NCI-H1092 (cell line): Measurements from ENCODE around the gene CHRNE.
"Not testable (repeated sequence)": the region's sequence is repeated elsewhere in the genome, so short reads cannot be mapped to it uniquely, and the experiment has no call there.

Experiments used
- DNase-seq: peaks from one replicate; lab custom pipeline; 2025; lab: John Stamatoyannopoulos, UW

CHRNE gene

GRCh38 chr17:4906642-4907041, 3.7 kb upstream of the CHRNE start:
- not testable (repeated sequence) for DNase-seq

- no peak for DNase-seq
Measured at GRCh38 chr17:4902540-4902939, 358 bp downstream of the CHRNE start.

GRCh38 chr17:4901648-4902344, 1.1 kb downstream of the CHRNE start:
- no peak for DNase-seq

GRCh38 chr17:4901108-4901647, 1.7 kb downstream of the CHRNE start:
- no peak for DNase-seq

GRCh38 chr17:4900231-4901107, 2.4 kb downstream of the CHRNE start:
- no peak for DNase-seq

GRCh38 chr17:4899341-4900230, 3.3 kb downstream of the CHRNE start, which contains the start of gene C17orf107:
TSS of gene C17orf107 (plus strand) at chr17:4899536. CDS start at chr17:4899763, 227 bp downstream.
- DNase-seq: no peak

- DNase-seq: no peak
Measured at GRCh38 chr17:4898927-4899326, 4.0 kb downstream of the CHRNE start.

GRCh38 chr17:4898351-4898750, 4.5 kb downstream of the CHRNE start:
- no peak for DNase-seq

- DNase-seq: no peak
Measured at GRCh38 chr17:4897785-4898184, 5.1 kb downstream of the CHRNE start.

GRCh38 chr17:4897198-4897687, 5.7 kb downstream of the CHRNE start:
- no peak for DNase-seq

- DNase-seq: no peak
Measured at GRCh38 chr17:4896332-4897197, 6.3 kb downstream of the CHRNE start.

GRCh38 chr17:4895657-4896331, 7.1 kb downstream of the CHRNE start:
- DNase-seq: no peak

- DNase-seq: no peak
Measured at GRCh38 chr17:4895121-4895520, 7.8 kb downstream of the CHRNE start.

- DNase-seq: no peak
Measured at GRCh38 chr17:4893721-4894560, 9.0 kb downstream of the CHRNE start.

GRCh38 chr17:4893272-4893671, 9.6 kb downstream of the CHRNE start:
- DNase-seq: no peak

- DNase-seq: no peak
Measured at GRCh38 chr17:4892499-4893221, 10.2 kb downstream of the CHRNE start.

- no peak for DNase-seq
Measured at GRCh38 chr17:4891411-4892410, 11.2 kb downstream of the CHRNE start.
